OCI-LY7 (cell line): ENCODE measurements around the gene ZNF74. TPM values are rescaled to one million over a fixed set of nuclear protein-coding genes. Genes with fewer than 3 reads are reported as not detected.

Experiments
- BruUV-seq: library from RNA; stranded (reverse); fragments of 400-500 nt; replicated peaks from 2 replicates; lab custom pipeline; 2021; lab: Mats Ljungman, UMichigan
- CTCF ChIA-PET: fragments of 300-600 bp; sonication (Branson Sonifier 250); formaldehyde crosslinking; loops from one replicate; lab custom pipeline; 2022; ENCODE audit warnings: antibody characterized with exemption; ENCODE audit not compliant: unreplicated experiment; lab: Charles Lee
- POLR2A ChIA-PET: fragments of 300-600 bp; sonication (Branson Sonifier 250); formaldehyde crosslinking; loops from one replicate; lab custom pipeline; 2022; ENCODE audit warnings: antibody characterized with exemption; lab: Charles Lee
- DNase-seq: peaks from one replicate; pipeline ENCODE4 v3.0.0-alpha.2; 2015; ENCODE audit warnings: low spot score
- H2AFZ ChIP-seq: fragments of 200-600 bp; sonication (generic), shearing (Covaris generic); 2 replicates; pipeline ENCODE4 v1.6.1; 2014; ENCODE audit warnings: mild to moderate bottlenecking, antibody characterized with exemption, low read length, moderate library complexity
- H3K27ac ChIP-seq: fragments of 200-600 bp; sonication (generic); 2 replicates; pipeline ENCODE4 v1.5.1; 2014; ENCODE audit warnings: mixed run types, low read depth, mild to moderate bottlenecking, moderate library complexity, low read length, inconsistent platforms; ENCODE audit not compliant: poor library complexity, severe bottlenecking
- H3K36me3 ChIP-seq: fragments of 200-600 bp; sonication (generic); 2 replicates; pipeline ENCODE4 v1.6.1; 2014; ENCODE audit warnings: mild to moderate bottlenecking, antibody characterized with exemption, low read length, moderate library complexity, mixed read lengths; ENCODE audit not compliant: insufficient read depth
- H3K4me1 ChIP-seq: fragments of 200-600 bp; sonication (generic); 2 replicates; pipeline ENCODE4 v1.5.1; 2014; ENCODE audit warnings: mild to moderate bottlenecking, low read length; ENCODE audit not compliant: insufficient read depth, poor library complexity, severe bottlenecking
- H3K4me2 ChIP-seq: fragments of 200-600 bp; sonication (generic); 2 replicates; pipeline ENCODE4 v1.6.1; 2014; ENCODE audit warnings: mild to moderate bottlenecking, low read length
- H3K4me3 ChIP-seq: fragments of 200-600 bp; sonication (generic); 2 replicates; pipeline ENCODE4 v1.5.1; 2014; ENCODE audit warnings: mild to moderate bottlenecking, low read depth, low read length; ENCODE audit not compliant: poor library complexity, severe bottlenecking
- H3K79me2 ChIP-seq: fragments of 200-600 bp; sonication (generic); 2 replicates; pipeline ENCODE4 v1.6.1; 2016; ENCODE audit warnings: low read depth, mild to moderate bottlenecking, low read length, moderate library complexity, mixed read lengths; ENCODE audit not compliant: insufficient read depth
- H3K9me2 ChIP-seq: fragments of 200-600 bp; sonication (generic); 2 replicates; pipeline ENCODE4 v1.6.1; 2016; ENCODE audit warnings: mild to moderate bottlenecking, low read length, mixed read lengths; ENCODE audit not compliant: insufficient read depth
- H3K9me3 ChIP-seq: fragments of 200-600 bp; sonication (generic); 2 replicates; pipeline ENCODE4 v1.6.1; 2014; ENCODE audit warnings: mild to moderate bottlenecking, mixed run types, low read length, mixed read lengths
- H4K20me1 ChIP-seq: fragments of 200-600 bp; sonication (generic); 2 replicates; pipeline ENCODE4 v1.6.1; 2014; ENCODE audit warnings: mild to moderate bottlenecking, antibody characterized with exemption, low read length, moderate library complexity, mixed read lengths; ENCODE audit not compliant: insufficient read depth
- EZH2phosphoT487 ChIP-seq: fragments of 200-600 bp; sonication (generic); IDR thresholded peaks from 2 replicates; pipeline ENCODE4 v1.6.1; 2018; ENCODE audit warnings: low read depth, borderline replicate concordance, mild to moderate bottlenecking, mixed run types, antibody characterized with exemption, low read length, moderate library complexity, mixed read lengths
- intact Hi-C: fragments of 100-400 bp; cut with micrococcal nuclease; formaldehyde crosslinking; loops from one replicate; pipeline ENCODE4 v1.10.0; 2022; ENCODE audit not compliant: unreplicated experiment
- total RNA-seq, 2 experiments: library from RNA; depleted of rRNA in 1 of 2; stranded (reverse); fragments of >200 nt in 1 of 2; shearing (Covaris generic) in 1 of 2; gene quantifications; 2 replicates each; pipeline ENCODE4 v1.2.3, GENCODE V29; 2014 to 2022
- TF ChIP-seq, protein P1 (sequence below): fragments of 200-600 bp; sonication (generic); conservative IDR thresholded peaks from 2 replicates; pipeline ENCODE4 v1.5.1; 2014; ENCODE audit warnings: mild to moderate bottlenecking, antibody characterized with exemption, low read length, moderate library complexity, mixed read lengths

ZNF74 gene
- total RNA-seq, 2 experiments from 2014 or later = not detected

DNA sequence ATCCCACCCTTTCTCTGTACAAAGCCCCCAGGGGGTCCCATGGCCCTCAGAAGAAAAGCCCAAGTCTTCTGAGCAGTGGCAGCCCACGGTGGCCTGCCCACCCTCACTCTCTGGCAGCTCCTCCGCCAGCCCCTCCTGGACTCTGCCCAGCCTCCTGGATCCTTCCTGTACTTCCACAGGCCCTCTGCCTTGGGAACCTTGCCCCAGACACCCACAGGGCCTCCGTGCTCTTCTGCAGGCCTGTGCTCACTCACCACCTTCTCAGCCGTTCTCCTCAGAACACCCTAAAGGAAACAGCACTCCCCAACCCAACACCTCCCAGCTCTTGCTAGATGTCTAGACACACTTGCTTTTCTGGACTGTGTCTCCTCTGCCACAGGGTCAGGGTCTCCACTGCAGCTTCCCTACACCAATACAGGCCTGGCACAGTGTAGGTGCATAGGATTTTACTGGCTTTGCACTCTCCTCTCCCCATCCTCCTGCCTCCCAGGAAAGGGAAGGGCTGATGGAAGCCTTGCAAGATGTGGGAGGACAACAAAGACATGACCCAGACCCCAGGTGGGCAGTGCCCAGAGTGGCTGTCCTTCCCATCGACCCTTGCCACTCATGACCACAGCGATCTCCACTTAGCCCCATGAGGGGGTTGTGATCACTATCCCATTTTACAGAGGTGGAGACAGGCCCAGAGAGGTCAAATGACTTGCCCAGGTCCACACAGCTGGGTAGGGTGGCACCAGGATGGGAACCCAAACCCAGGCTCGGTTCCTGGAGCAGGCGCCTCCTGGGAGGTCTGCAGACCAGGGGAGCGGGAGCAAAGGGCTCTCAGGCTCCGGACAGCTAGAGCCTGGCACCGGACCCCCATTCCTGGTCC lies 41.7 kb downstream of the ZNF74 start:
- Histone ChIP-seq H4K20me1 (no peaks in the 10 kb centered on the region), H3K4me1 (no peaks in the 10 kb centered on the region), H3K4me3 (no peak overlapping the region), H3K27ac (no peak overlapping the region), H3K36me3 (no peaks in the 10 kb centered on the region), H3K4me2 (no peak overlapping the region), H3K79me2 (no peaks in the 10 kb centered on the region), H2AFZ (no peak overlapping the region), H3K9me2 (no peaks in the 10 kb centered on the region), H3K9me3 (no peaks in the 10 kb centered on the region)
- no peak for DNase-seq
- TF ChIP-seq EZH2phosphoT487 = no peak
- TF ChIP-seq, protein P1, sequence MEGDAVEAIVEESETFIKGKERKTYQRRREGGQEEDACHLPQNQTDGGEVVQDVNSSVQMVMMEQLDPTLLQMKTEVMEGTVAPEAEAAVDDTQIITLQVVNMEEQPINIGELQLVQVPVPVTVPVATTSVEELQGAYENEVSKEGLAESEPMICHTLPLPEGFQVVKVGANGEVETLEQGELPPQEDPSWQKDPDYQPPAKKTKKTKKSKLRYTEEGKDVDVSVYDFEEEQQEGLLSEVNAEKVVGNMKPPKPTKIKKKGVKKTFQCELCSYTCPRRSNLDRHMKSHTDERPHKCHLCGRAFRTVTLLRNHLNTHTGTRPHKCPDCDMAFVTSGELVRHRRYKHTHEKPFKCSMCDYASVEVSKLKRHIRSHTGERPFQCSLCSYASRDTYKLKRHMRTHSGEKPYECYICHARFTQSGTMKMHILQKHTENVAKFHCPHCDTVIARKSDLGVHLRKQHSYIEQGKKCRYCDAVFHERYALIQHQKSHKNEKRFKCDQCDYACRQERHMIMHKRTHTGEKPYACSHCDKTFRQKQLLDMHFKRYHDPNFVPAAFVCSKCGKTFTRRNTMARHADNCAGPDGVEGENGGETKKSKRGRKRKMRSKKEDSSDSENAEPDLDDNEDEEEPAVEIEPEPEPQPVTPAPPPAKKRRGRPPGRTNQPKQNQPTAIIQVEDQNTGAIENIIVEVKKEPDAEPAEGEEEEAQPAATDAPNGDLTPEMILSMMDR = no peak
- ChIA-PET CTCF (no interaction called here), POLR2A (no interaction called here)
- intact Hi-C loops = no loop called here
- BruUV-seq = no TSS peak

- no peaks in the 10 kb centered on the region for H3K79me2 ChIP-seq
- no peak overlapping the region for H2AFZ ChIP-seq
- H3K4me1 ChIP-seq = no peaks in the 10 kb centered on the region
- H3K4me2 ChIP-seq = no peak overlapping the region
- no peaks in the 10 kb centered on the region for H3K9me3 ChIP-seq
- no peak overlapping the region for H3K4me3 ChIP-seq
- no peaks in the 10 kb centered on the region for H4K20me1 ChIP-seq
- H3K36me3 ChIP-seq = no peaks in the 10 kb centered on the region
- intact Hi-C loops = no loop called here
- CTCF ChIA-PET = no interaction called here
- TF ChIP-seq, protein P1 = no peak
- TF ChIP-seq EZH2phosphoT487 = no peak
- no peak overlapping the region for H3K27ac ChIP-seq
- BruUV-seq = no TSS peak
- POLR2A ChIA-PET = no interaction called here
- H3K9me2 ChIP-seq = no peaks in the 10 kb centered on the region
- no peak for DNase-seq
These were observed 42.4 kb downstream of the ZNF74 start for GRCh38 chr22:20436307-20436767.
